HuH-7.5 (cell line): Measurements from ENCODE around the gene ARHGEF10L.

Experiments
- DNase-seq: peaks from one replicate; pipeline ENCODE4 v3.0.0; 2011; ENCODE audit warnings: low spot score

The ARHGEF10L gene

GRCh38 chr1:17678011-17678410 is 138.5 kb downstream of the ARHGEF10L start:
- no peak for DNase-seq

DNA sequence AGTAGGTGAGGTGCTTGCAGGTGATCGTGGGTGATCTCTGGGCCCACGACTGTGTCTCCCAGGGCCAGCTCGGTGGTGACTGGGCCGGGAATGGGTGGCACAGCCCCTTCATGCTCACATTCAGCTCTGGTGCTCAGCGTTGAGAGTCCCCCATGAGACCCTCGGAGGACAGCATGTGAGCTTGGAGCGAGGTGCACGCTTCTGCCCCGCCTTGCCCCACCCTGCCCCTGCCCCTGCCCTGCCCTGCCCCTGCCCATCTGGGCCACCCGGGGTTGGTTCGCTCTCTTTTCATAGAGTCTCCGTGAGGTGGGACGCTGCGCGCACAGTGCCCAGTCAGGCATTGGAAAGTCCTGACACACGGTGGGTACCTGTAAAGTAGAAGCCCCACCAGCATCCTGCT is 140.4 kb downstream of the ARHGEF10L start:
- DNase-seq, result no peak

DNA sequence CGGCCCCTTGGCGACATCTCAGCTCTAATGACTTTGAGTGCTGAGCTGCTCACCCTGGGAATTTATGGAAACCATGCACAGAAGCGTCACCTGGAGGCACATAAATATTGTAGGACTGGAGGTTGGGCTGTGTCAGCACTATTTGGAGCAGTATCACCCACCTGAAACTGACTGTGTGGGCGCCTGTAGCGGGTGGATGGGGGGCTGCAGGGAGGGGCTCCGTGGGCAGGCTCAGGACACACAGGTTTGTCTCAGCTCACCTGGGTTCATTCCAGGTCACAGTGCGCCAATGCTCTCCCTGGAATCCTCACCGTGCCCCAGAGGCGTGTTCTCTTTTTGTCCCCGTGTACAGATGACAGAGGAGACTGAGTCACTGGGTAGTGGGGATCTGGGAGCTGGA is 140.8 kb downstream of the ARHGEF10L start:
- DNase-seq, result no peak

DNA sequence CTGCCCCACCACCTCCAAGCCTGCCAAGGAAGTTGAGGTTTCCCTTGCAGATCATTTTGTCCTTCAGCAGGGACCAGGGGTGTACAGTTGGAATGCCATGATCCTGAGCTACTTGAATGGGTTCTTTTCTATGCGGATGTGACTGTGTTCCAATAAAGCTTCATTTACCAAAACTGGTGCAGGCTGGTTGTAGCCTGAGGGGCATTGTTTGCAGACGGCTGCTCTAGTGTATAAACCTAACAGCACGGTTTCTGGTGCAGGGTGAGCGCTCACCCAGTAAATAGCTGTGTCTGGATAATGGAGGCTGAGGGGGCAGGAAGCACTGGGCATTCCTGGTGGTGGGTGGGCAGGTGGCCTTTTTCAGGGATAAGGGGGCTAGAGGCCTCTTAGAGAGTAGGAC is 142.9 kb downstream of the ARHGEF10L start:
- DNase-seq, result no peak

- DNase-seq, result no peak
These were observed 144.1 kb downstream of the ARHGEF10L start for GRCh38 chr1:17683598-17683997.

- DNase-seq, result no peak
These were observed 145.3 kb downstream of the ARHGEF10L start for GRCh38 chr1:17684810-17685209.

DNA sequence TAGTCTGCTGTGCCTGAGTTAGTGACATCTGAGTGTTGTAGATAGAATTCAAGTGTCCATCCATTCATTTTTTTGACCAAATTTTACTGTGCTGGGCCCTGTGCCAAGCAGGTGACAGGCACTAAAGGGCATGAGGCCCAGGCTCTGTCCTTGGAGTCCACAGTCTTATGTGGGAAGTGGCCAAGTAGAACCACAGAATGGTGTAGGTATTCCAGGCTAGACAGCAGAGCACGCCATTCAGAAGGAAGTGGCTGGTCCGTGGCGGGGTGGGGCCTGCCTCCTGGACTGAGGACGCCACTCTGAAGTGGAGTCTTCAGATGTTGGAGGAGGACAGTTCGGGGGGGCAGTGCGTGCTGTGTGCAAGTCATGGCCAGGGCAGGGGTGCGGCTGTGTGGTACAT is 146.8 kb downstream of the ARHGEF10L start:
- no peak for DNase-seq

DNA sequence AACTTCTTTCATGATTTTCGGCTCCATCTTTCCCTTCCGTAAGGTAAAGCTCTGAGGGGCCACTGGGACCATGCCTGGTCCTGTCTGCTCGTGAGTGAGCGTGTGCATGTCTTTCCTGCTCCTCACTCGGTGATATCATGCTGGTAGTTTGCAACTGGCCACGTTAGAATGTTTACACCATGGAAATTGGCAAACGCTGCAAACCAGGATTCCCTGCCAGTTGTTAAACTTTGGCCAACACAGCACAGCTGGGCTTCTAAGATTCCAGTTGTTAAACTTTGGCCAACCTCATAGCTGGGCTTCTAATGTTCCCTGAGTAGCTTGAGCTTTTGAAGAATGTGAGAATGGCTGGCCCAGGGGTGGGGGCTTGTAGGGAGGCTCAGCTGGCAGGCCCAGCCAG is 147.6 kb downstream of the ARHGEF10L start:
- no peak for DNase-seq

DNA sequence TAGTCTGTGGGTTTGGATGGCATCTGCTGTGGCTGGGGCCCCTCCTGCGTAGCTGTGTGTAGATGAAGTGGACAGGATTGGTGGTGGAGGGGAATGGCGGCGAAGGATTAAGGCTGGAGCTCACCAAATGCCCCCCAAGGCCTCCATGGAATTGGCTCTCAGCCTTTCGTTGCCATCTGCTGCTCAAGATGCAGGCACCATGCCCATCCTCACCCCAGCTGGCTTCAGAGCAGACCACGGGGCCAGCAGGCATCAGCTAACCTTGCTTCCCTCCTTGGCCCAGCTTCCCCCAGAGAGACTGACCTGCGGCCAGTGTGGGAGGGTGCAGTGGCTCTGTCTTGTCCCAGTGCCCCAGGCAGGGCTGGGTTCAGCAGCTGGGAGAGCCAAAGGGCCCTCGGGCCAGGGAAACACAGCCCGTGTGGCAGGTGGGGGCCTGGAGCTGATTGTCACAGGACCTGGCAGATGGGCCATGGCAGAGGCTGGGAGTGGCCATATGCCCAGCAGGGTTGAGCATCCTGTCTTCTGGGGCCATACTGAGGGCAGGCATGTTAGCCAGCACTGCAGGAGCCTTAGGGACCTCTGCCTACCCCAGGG is 148.8 kb downstream of the ARHGEF10L start:
- DNase-seq, result no peak

- DNase-seq, result no peak
These were observed 149.5 kb downstream of the ARHGEF10L start for GRCh38 chr1:17689011-17689410.

- DNase-seq, result no peak
These were observed 151.6 kb downstream of the ARHGEF10L start for GRCh38 chr1:17690906-17691634.

DNA sequence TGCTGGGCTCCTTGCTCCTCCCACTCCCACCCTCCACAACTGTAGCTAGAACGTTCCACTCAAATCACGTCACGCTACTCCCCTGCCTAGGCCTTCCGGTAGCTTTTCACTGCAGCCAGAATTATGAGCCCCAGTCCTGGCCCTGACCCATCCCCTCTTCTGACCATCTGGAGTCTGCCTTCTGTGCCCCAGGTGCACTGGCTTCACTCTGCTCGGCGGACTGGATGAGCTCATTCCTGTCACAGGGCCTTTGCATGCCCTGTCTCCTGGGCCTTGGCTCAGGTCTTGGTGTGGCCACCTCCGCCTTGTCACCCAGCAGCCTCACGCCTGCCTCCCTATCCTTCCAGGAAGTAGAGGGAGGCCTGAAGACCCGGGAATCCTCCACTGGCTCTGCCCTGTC is 153.1 kb downstream of the ARHGEF10L start:
- no peak for DNase-seq

GRCh38 chr1:17696417-17697301 is 157.2 kb downstream of the ARHGEF10L start:
- no peak for DNase-seq

DNA sequence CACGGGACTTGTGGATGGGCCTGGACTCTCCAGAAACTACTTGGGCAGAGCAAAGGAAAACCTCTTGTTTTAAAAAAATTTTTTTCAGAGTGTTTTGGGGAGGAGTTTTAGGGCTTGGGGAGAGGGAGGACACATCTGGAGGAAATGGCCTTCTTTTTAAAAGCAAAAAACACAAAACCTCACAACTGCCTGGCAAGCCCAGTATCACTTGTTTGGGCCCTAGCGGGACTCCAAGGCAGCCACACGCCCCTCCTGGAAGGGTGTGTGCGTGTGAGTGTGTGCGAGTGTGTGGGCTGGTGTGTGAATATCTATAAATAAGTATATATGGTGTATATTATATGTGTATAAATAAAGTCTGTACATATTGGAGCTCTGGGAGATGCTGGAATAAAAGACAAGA is 158.0 kb downstream of the ARHGEF10L start:
- DNase-seq, result no peak

- no peak for DNase-seq
These were observed 160.1 kb downstream of the ARHGEF10L start for GRCh38 chr1:17699581-17699980.

DNA sequence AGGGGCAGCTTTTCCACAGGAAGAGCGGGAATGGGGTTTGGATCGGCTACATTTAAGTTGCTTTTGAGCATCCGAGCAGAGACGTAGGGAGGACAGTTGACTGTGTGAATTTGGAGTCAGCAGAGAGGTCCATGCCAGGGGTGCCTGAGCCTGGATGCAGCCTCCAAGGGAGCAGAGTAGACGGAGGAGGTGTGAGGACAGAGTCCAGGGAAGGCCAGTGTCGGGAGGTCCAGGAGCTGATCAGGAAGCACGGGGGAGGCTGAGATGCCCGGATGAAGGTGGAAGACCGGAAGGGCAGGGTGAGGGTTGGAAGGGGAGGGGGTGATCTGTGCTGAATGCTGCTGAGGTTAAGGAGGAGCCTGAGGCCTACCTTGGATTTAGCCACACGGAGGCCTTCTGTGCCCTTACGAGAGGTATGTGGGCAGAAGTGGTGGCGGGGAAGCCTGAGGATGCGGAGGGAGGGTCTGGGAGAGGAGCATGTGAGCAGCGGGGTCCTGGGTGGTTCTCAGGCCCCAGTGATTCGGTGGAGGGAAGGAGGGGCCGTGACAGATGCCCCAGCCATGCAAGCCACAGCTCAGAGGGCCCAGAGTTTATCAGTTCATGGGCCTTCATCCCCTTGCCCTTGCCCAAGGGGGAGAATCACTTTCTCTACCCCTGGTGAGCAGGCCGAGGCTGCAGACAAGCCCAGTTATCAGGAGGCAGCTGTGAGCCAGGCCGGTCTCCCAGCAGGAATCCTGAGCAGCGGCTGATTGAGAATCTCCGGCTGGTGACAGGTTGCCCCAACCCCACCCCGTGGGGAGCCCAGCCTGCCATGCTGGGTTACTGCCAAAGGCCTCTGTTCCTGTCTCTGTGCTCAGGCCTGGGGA is 161.7 kb downstream of the ARHGEF10L start:
- DNase-seq, result no peak

DNA sequence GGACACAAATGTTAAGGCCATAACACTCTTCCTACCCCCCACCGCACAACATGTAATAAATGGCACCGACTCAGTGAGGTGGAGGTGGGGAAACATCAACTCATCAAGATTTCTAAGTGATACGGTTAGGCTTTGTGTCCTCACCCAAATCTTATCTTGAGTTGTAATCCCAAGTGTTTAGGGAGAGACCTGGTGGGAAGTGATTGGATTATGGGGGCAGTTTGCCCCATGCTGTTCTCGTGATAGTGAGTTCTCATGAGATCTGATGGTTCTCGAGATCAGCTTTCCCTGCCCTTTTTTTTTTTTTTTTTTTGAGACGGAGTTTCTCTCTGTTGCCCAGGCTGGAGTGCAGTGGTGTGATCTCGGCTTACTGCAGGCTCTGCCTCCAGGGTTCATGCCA is 164.7 kb downstream of the ARHGEF10L start:
- no peak for DNase-seq

GRCh38 chr1:17706445-17706844 is 166.9 kb downstream of the ARHGEF10L start:
- no peak for DNase-seq

- no peak for DNase-seq
These were observed 170.5 kb downstream of the ARHGEF10L start for GRCh38 chr1:17709981-17710380.

DNA sequence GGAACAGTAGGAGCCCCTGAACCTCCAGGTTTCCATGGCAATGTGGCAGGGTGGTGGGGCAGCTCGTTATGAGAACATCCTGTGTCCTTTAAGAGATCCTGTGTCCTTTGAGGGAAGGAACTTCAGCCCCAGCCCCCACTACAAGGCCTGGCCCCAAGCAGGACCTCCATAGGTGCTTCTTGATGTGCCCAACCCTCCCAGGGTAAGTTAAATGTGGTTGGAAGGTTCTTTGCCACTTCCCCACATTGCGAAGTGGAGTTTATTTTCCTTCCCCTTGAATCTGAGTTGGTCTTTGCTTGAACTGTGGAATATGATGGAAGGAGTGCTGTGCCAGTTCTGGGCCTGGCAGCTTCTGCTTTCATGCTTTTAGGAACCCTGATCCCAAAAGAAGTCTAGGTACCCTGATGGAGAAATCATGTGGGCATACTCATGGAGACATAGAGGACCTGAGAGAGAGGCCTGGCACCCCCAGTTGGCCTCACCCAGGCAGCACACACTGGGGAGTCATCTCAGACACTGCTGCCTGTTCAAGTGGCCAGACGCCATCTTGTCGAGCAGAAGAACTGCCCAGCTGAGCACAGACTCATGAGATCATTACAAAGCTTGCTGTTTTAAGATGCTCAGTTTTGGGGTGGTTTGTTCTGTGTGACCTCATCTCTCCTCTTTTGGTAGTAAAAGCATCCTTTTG is 171.5 kb downstream of the ARHGEF10L start:
- no peak for DNase-seq

- DNase-seq, result no peak
These were observed 172.0 kb downstream of the ARHGEF10L start for GRCh38 chr1:17711577-17711910.

DNA sequence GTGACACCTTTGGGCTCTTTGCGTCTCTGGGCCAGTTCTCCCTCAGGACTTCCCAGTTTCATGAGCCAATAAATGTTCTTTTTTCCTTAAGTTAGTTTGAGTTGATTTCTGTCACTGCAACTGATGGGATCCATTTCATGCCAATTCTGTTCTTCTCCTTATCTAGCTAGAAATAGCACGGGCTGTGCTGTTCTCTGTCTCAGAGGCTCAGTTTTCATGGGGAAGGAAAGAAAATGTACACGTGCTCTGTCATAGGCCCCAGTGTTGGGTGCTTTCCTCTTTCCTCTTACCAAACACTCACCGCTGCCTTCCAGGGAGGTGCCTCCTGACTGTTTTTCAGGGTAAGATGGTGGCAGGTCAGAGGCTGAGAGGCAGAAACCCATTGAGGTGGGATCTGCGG is 172.4 kb downstream of the ARHGEF10L start:
- DNase-seq, result no peak
